Endodermal cell (in vitro differentiated cells): ENCODE data around the gene FAM174C. TPM values are rescaled to one million over a fixed set of nuclear protein-coding genes. Genes with fewer than 3 reads are reported as not detected.

Source experiments
- DNase-seq: peaks from one replicate; pipeline ENCODE4 v3.0.0-alpha.2; 2017
- H3K27ac ChIP-seq: 2 replicates; pipeline ENCODE4 v1.5.1; 2013; ENCODE audit warnings: mild to moderate bottlenecking, low read depth, low read length, moderate library complexity
- H3K27me3 ChIP-seq: 2 replicates; pipeline ENCODE4 v1.6.1; 2013; ENCODE audit warnings: mild to moderate bottlenecking, low read length, moderate library complexity; ENCODE audit not compliant: insufficient read depth, control insufficient read depth, poor library complexity, severe bottlenecking
- H3K36me3 ChIP-seq: 2 replicates; pipeline ENCODE4 v1.7.0; 2013; ENCODE audit warnings: mild to moderate bottlenecking, low read length, moderate library complexity; ENCODE audit not compliant: control insufficient read depth, insufficient read depth
- H3K4me1 ChIP-seq: one replicate; pipeline ENCODE4 v1.7.0; 2013; ENCODE audit warnings: low read length; ENCODE audit not compliant: control insufficient read depth, insufficient read depth
- H3K4me3 ChIP-seq: 2 replicates; pipeline ENCODE4 v1.5.1; 2013; ENCODE audit warnings: mild to moderate bottlenecking, low read length, moderate library complexity
- H3K9ac ChIP-seq: 2 replicates; pipeline ENCODE4 v1.6.1; 2013; ENCODE audit warnings: mild to moderate bottlenecking, low read length, moderate library complexity; ENCODE audit not compliant: poor library complexity, severe bottlenecking; ENCODE audit errors: extremely low read depth
- H3K9me3 ChIP-seq: 2 replicates; pipeline ENCODE4 v1.6.1; 2013; ENCODE audit warnings: mild to moderate bottlenecking, low read length, moderate library complexity; ENCODE audit not compliant: control insufficient read depth
- H3K27ac Mint-ChIP-seq: 2 replicates; pipeline ENCODE4 v1.8.0; 2020; ENCODE audit warnings: mixed read lengths
- H3K27me3 Mint-ChIP-seq: 2 replicates; pipeline ENCODE4 v1.8.0; 2021; ENCODE audit warnings: mild to moderate bottlenecking, mixed read lengths; ENCODE audit not compliant: insufficient read depth
- H3K36me3 Mint-ChIP-seq: 2 replicates; pipeline ENCODE4 v1.8.0; 2020; ENCODE audit warnings: low read depth, mixed read lengths
- H3K4me1 Mint-ChIP-seq: 2 replicates; pipeline ENCODE4 v1.8.0; 2020; ENCODE audit warnings: mixed read lengths
- H3K4me3 Mint-ChIP-seq: 2 replicates; pipeline ENCODE4 v1.8.0; 2020; ENCODE audit warnings: mild to moderate bottlenecking, moderate library complexity, mixed read lengths
- H3K9me3 Mint-ChIP-seq: 2 replicates; pipeline ENCODE4 v1.8.0; 2020; ENCODE audit warnings: mild to moderate bottlenecking, mixed read lengths
- CTCF ChIP-seq: fragments of 200-600 bp; sonication (generic); conservative IDR thresholded peaks from 2 replicates; pipeline ENCODE4 v1.5.0; 2021; ENCODE audit warnings: antibody characterized with exemption, mild to moderate bottlenecking
- WGBS, 2 experiments: methylation state at CpG; one replicate each; pipeline versions ENCODE4 v1.1.5 to v1.1.7; 2013; ENCODE audit warnings: missing lambda C conversion rate in 2 of 2, mixed read lengths in 1 of 2; ENCODE audit not compliant: insufficient coverage in 1 of 2, insufficient read length in 1 of 2; 5-methylcytosine and 5-hydroxymethylcytosine counted together
- total RNA-seq, 2 donors: library from RNA; stranded (reverse); fragmentation: NEBNext Ultra II Directional in 1 of 2; extraction: Animal tissue kit (Norgen Biotek cat#: 25700) in 1 of 2; gene quantifications; 2 replicates in 1 of 2; 3 replicates in 1 of 2; pipeline ENCODE4 v1.2.1, GENCODE V29; 2021

FAM174C gene
- total RNA-seq, 2 donors from 2014 or later: 45.1 to 46.0 TPM

DNA sequence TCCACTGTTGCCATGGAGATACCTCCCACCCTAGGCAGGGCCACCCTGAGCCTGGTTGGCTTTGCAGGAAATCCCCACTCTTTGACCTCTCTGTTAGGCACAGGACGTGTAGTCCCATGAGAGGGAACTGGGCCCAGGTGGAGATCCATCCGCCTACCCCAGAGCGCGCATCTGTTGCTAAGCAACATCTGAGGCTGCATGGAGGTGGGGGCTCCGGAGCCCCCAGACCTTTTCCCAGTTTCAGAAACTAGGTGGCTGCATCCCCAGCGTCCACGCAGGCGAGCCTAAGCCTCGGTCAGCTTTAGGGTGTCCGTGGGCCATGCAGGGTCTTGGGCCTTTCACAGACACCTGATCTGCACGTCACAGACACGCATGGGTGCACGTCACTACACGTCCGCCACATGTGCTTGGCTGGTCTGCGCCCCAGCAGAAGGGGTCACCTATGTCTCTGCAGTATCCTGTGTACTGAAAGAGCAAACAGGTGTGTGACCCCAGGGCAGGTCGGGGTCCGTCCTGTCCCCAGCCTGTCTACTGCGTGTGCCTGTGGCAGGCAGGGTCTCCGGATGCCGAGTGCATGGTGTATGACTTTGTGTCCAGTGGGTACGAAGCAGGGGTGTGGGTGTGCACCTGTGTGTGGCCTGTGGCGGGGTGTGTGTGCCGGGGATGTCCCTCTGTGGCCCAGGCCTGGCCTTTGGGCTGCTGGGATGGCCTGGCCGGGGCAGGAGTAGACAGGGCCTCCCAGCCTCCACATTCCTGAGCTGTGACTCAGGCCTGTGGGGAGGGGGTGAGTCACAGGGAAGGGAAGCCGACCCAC lies 10.3 kb upstream of the FAM174C start:
- peaks cover 26% of the 10 kb centered on the region for H3K4me1 ChIP-seq
- DNase-seq: peak; percentile 94
- H3K27ac Mint-ChIP-seq: peak overlapping the region; percentile 95

DNA sequence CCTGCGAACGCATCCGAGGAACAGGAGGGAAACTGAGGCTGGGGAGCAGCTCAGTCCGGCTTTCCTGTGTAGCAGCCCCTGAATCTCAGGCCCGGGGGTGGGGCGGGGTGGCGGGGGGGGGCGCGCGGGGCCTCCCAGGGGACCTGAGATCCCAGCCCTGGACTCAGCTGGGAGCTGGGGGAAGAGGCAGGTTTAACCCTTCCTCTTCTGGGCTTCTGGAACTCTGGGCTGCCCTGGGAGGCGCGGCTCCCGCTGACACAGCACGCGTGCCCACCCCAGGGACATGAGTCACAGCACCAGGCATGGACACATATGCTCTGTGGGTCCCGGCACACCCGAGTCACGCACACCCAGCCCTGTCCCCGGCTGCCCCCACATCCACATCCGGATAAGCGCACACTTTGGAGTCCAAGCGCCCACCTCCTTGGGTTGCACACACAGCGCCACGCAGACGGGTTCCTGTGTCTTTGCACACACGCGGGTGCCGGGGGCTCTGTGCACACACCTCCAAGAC lies 9.7 kb upstream of the FAM174C start:
- H3K9me3 Mint-ChIP-seq: no peaks in the 10 kb centered on the region
- Histone ChIP-seq H3K36me3 (peaks cover 3% of the 10 kb centered on the region), H3K27me3 (peaks cover 9% of the 10 kb centered on the region), H3K9me3 (no peaks in the 10 kb centered on the region), H3K9ac (peak overlapping the region; percentile 57), H3K27ac (peak overlapping the region; percentile 69), H3K4me3 (peak overlapping the region; percentile 76), H3K4me1 (peaks cover 26% of the 10 kb centered on the region)
- TF ChIP-seq CTCF: no peak
- peak overlapping the region; percentile 51 for H3K4me3 Mint-ChIP-seq
- no peak for DNase-seq
- peaks cover 17% of the 10 kb centered on the region for H3K27me3 Mint-ChIP-seq
- peaks cover 10% of the 10 kb centered on the region for H3K36me3 Mint-ChIP-seq
- H3K27ac Mint-ChIP-seq: peak overlapping the region; percentile 95
- 6 to 20% methylated on average over 18 to 26 of the region's 28 CpGs for WGBS, 2 experiments
- peaks cover 36% of the 10 kb centered on the region for H3K4me1 Mint-ChIP-seq

More for the DNA sequence above, 10.3 kb upstream of the FAM174C start:
- H3K27me3 Mint-ChIP-seq: peaks cover 17% of the 10 kb centered on the region
- peak overlapping the region; percentile 51 for H3K4me3 Mint-ChIP-seq
- 59 to 76% methylated on average over 16 to 26 of the region's 26 CpGs for WGBS, 2 experiments
- peak overlapping the region; percentile 62 for H3K27ac ChIP-seq
- no peaks in the 10 kb centered on the region for H3K9me3 Mint-ChIP-seq
- peak overlapping the region; percentile 39 for H3K9ac ChIP-seq
- H3K36me3 Mint-ChIP-seq: peaks cover 4% of the 10 kb centered on the region
- H3K4me3 ChIP-seq: no peak overlapping the region
- H3K4me1 Mint-ChIP-seq: peaks cover 32% of the 10 kb centered on the region
- H3K9me3 ChIP-seq: no peaks in the 10 kb centered on the region
- peaks cover 9% of the 10 kb centered on the region for H3K27me3 ChIP-seq
- H3K36me3 ChIP-seq: no peaks in the 10 kb centered on the region
- TF ChIP-seq CTCF: no peak

GRCh38 chr19:1266129-1266915 lies 9.0 kb upstream of the FAM174C start:
- Histone ChIP-seq H3K27me3 (peaks cover 9% of the 10 kb centered on the region), H3K9ac (peak overlapping the region; percentile 57), H3K27ac (peak overlapping the region; percentile 69), H3K4me3 (peak overlapping the region; percentile 76), H3K36me3 (peaks cover 10% of the 10 kb centered on the region), H3K4me1 (peaks cover 26% of the 10 kb centered on the region), H3K9me3 (no peaks in the 10 kb centered on the region)
- no peaks in the 10 kb centered on the region for H3K9me3 Mint-ChIP-seq
- H3K27ac Mint-ChIP-seq: peak overlapping the region; percentile 89
- peaks cover 17% of the 10 kb centered on the region for H3K27me3 Mint-ChIP-seq
- peak overlapping the region; percentile 51 for H3K4me3 Mint-ChIP-seq
- 5 to 6% methylated on average over 40 to 84 of the region's 84 CpGs for WGBS, 2 experiments
- no peak for TF ChIP-seq CTCF
- peaks cover 16% of the 10 kb centered on the region for H3K36me3 Mint-ChIP-seq
- H3K4me1 Mint-ChIP-seq: peaks cover 37% of the 10 kb centered on the region
- peak; percentile 95 for DNase-seq
